ENCODE results near the gene CEBPZOS.

CEBPZOS gene

GRCh38 chr2:37196320-37197195, at the start of gene CEBPZOS:
Gene CEBPZOS, plus strand, starts transcription at chr2:37196496. Its CDS starts 3,209 bp downstream, at chr2:37199705.
- peak; percentile 94 for DNase-seq

GRCh38 chr2:37148325-37148724, 48.0 kb upstream of the CEBPZOS start:
- DNase-seq, result no peak

GRCh38 chr2:37149626-37150322, 46.5 kb upstream of the CEBPZOS start:
- peak; percentile 41 for DNase-seq

- DNase-seq, result no peak
Measured at GRCh38 chr2:37153224-37153623, 43.1 kb upstream of the CEBPZOS start.

- DNase-seq, result peak; percentile 27
Measured at GRCh38 chr2:37154785-37155184, 41.5 kb upstream of the CEBPZOS start.

- DNase-seq, result peak; percentile 73
Measured at GRCh38 chr2:37156071-37156856, 40.0 kb upstream of the CEBPZOS start.

GRCh38 chr2:37156857-37157714, 39.2 kb upstream of the CEBPZOS start, which contains the start of gene EIF2AK2:
Gene EIF2AK2, minus strand, starts transcription at chr2:37156980. Its CDS starts 9,174 bp downstream, at chr2:37147806.
- peak; percentile 94 for DNase-seq

- DNase-seq, result no peak
Measured at GRCh38 chr2:37164757-37165156, 31.5 kb upstream of the CEBPZOS start.

GRCh38 chr2:37167636-37168180, 28.6 kb upstream of the CEBPZOS start:
- no peak for DNase-seq

GRCh38 chr2:37168217-37168981, 27.9 kb upstream of the CEBPZOS start:
- DNase-seq, result peak; percentile 79

- no peak for DNase-seq
Measured at GRCh38 chr2:37171624-37171950, 24.7 kb upstream of the CEBPZOS start.

- no peak for DNase-seq
Measured at GRCh38 chr2:37173741-37174140, 22.6 kb upstream of the CEBPZOS start.

- DNase-seq, result no peak
Measured at GRCh38 chr2:37180006-37180639, 16.2 kb upstream of the CEBPZOS start.

- no peak for DNase-seq
Measured at GRCh38 chr2:37180640-37181039, 15.7 kb upstream of the CEBPZOS start.

- DNase-seq, result no peak
Measured at GRCh38 chr2:37181726-37182684, 14.3 kb upstream of the CEBPZOS start.

GRCh38 chr2:37188570-37188969, 7.7 kb upstream of the CEBPZOS start, which contains the start of gene SULT6B1:
Gene SULT6B1, minus strand, starts transcription at chr2:37188670. Its CDS starts 30 bp downstream, at chr2:37188640.
- DNase-seq, result no peak

GRCh38 chr2:37189452-37190153, 6.7 kb upstream of the CEBPZOS start:
- DNase-seq, result no peak

GRCh38 chr2:37190290-37190689, 6.0 kb upstream of the CEBPZOS start:
- no peak for DNase-seq

GRCh38 chr2:37191253-37191652, 5.0 kb upstream of the CEBPZOS start:
- no peak for DNase-seq

Data from hematopoietic multipotent progenitor cell treated with erythropoietin and hydrocortisone succinate and interleukin-3 and kit ligand, for 6 days (in vitro differentiated cells).